Inferior parietal cortex (tissue), 1 donor: ENCODE results near the gene THEM4.
A peak's percentile ranks its signal among the peaks of the same experiment; 100 is the strongest.
"Not testable (repeated sequence)": the region's sequence is repeated elsewhere in the genome, so short reads cannot be mapped to it uniquely, and the experiment has no call there.

Experiments used
- DNase-seq: peaks from one replicate; pipeline ENCODE4 v3.0.0-alpha.2; 2016; ENCODE audit errors: extremely low spot score

THEM4 gene

GRCh38 chr1:151859891-151860293, 49.4 kb downstream of the THEM4 start:
- no peak for DNase-seq

- no peak for DNase-seq
Observed at GRCh38 chr1:151858886-151859665, 50.2 kb downstream of the THEM4 start.

- no peak for DNase-seq
Observed at GRCh38 chr1:151858030-151858746, 51.1 kb downstream of the THEM4 start.

GRCh38 chr1:151855933-151856332, 53.4 kb downstream of the THEM4 start:
- DNase-seq = no peak

GRCh38 chr1:151855516-151855915, 53.8 kb downstream of the THEM4 start:
- not testable (repeated sequence) for DNase-seq

GRCh38 chr1:151854658-151855057, 54.7 kb downstream of the THEM4 start:
- no peak for DNase-seq

- DNase-seq = no peak
Observed at GRCh38 chr1:151853411-151853943, 55.8 kb downstream of the THEM4 start, which contains the start of gene THEM5. Gene THEM5, minus strand, starts transcription at chr1:151853712. Its CDS starts 147 bp downstream, at chr1:151853565.

- no peak for DNase-seq
Observed at GRCh38 chr1:151852733-151853132, 56.6 kb downstream of the THEM4 start.

GRCh38 chr1:151851886-151852285, 57.4 kb downstream of the THEM4 start:
- DNase-seq = no peak

GRCh38 chr1:151849871-151850270, 59.4 kb downstream of the THEM4 start:
- no peak for DNase-seq

GRCh38 chr1:151849126-151849525, 60.2 kb downstream of the THEM4 start:
- DNase-seq = no peak

GRCh38 chr1:151847867-151848596, 61.3 kb downstream of the THEM4 start:
- DNase-seq = no peak

- no peak for DNase-seq
Observed at GRCh38 chr1:151846686-151847237, 62.5 kb downstream of the THEM4 start.

GRCh38 chr1:151846062-151846568, 63.2 kb downstream of the THEM4 start:
- no peak for DNase-seq

- DNase-seq = no peak
Observed at GRCh38 chr1:151843398-151843797, 65.9 kb downstream of the THEM4 start.

- no peak for DNase-seq
Observed at GRCh38 chr1:151841141-151841540, 68.2 kb downstream of the THEM4 start.

GRCh38 chr1:151840421-151840820, 68.9 kb downstream of the THEM4 start:
- peak; percentile 20 for DNase-seq

GRCh38 chr1:151839457-151840403, 69.6 kb downstream of the THEM4 start, which contains the start of gene C2CD4D:
Gene C2CD4D, minus strand, starts transcription at chr1:151839820. Its CDS starts 831 bp downstream, at chr1:151838989.
- DNase-seq = peak; percentile 77

GRCh38 chr1:151839082-151839412, 70.3 kb downstream of the THEM4 start:
- DNase-seq = no peak
